ENCODE results near the gene CACNA2D3.
A peak's percentile ranks its signal among the peaks of the same experiment; 100 is the strongest.

The CACNA2D3 gene

DNA sequence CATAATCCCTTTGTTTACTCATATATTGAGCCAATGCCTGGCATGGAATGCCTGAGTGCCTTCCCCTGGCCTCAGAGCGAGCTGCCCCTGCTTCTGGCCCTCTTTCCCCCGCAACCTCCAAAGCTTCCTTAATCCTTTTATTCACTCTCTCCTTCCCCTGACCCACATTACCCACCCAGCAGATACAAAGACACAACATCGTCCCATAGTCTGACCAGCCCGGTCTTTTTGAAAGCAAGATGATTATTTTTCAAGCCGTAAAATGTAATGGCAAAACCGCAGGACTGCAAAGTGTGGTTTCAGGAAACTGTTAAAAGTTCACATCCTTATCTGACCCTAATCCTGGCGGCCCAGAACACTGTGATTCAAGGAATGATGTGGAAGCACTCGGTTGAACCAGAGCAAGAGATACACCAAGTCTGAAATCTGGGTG is 883.9 kb downstream of the CACNA2D3 start:
- no peak for DNase-seq (ENCODE audit: low read depth)

DNA sequence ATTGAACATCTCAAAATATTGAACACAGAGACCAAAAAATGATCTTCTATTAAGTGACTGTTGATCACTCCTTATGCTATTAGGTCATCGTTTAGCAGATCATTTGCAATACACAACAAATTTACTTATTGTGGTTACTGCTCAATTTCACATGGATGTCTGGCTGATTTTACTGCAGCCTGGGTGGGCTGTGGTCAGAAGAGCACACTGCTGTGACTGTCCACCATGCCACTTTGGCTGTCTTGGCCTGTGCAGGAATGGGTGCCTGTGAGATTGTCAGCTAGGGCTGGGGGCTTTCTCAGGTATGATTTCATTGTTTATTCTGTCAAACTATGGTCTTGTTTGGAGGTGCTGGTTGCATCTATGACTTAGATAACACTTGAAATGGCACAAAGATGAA is 885.6 kb downstream of the CACNA2D3 start:
- DNase-seq (ENCODE audit: low read depth): no peak

DNA sequence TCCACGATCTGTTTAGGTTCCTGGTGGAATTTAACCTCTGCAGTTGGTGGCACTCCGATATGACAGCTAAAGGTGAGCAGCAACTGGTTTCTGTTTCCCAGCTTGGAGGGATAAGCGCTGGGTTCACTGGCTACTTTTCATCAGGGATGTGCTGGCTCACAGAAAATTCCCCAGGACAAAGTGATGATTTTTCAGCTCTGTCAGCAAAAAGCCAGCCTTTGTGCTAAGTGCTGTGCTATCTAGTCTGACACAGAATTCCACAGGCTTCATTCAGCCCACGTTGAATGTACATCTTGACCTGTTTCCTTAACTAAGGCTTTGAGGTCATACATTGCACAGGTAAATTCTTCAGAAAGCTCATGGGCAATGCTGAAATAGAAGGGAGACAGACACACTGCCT is 887.0 kb downstream of the CACNA2D3 start:
- no peak for DNase-seq (ENCODE audit: low read depth)

DNA sequence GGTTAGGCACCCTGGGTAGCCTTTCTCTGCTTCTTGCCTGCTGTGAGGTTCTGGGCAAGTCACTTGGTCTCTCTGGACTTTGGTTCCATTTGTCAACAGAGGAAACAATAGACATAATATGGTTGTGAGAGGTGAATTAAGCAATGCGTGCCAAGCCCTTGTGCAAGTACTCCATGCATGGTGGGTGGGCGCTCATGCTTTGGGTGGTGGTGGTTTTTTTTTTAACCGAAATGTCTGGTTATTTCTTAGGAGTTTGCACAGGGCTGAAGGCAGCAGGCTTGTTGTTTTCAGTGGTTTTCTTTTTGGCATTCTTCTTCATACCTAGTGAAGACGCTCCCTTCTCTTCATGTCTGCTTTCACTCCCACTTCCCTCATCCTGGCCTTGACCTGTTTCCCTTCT is 889.7 kb downstream of the CACNA2D3 start:
- no peak for DNase-seq (ENCODE audit: low read depth)

DNA sequence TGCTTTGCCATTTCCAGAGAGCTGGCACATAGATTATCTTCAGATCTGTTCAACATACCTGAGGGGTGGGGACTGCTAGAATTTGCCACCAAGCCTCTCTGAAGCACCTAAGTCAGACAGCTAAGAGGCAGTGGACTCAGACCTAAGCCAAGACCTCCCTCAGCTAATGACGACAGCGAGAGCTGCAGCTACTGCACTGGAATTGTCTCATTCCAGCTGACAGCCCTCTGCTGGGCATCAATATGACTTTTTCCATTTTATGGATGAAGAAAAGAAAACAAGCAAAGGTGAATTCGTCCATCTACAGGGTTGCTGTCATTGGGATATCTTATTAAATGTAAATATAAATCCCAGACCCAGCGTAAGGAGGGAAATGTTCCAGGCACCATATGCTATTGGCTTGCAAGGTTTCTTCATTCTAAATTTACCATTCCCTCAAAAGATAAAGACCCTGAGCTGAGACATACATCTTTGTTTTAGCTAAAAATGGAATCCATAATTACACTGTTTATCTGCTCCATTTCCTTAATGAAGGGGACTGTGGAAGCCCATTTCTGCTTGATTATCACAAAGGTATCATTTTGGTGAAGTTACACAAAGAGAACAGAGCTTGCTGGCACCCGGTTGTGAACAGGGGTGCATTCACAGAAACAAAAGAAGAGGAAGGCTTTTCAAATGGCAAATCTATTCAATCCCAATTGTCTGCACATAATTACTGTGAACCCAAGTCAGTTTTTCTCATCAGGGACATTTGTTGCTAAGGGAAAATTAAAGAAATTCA is 891.0 kb downstream of the CACNA2D3 start:
- DNase-seq (ENCODE audit: low read depth): peak; percentile 41

DNA sequence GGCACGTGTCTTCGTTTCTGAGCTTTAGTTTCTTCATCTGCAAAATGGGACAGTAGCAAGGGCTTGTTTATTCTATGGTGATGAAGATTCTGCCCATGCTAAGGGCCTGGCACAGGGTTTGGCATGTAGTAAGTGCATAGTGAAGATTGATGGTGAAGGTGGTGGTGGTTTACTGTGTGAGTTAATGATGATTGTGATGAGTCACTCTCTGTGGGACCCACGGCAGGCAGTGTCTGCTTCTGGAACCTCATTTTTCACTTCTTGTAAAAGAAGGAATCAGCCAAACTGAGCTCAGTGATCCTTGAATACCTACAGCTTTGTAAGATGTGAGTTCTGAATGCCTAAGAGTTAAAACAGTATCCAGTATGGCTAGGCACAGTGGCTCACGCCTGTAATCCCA is 891.7 kb downstream of the CACNA2D3 start:
- no peak for DNase-seq (ENCODE audit: low read depth)

DNA sequence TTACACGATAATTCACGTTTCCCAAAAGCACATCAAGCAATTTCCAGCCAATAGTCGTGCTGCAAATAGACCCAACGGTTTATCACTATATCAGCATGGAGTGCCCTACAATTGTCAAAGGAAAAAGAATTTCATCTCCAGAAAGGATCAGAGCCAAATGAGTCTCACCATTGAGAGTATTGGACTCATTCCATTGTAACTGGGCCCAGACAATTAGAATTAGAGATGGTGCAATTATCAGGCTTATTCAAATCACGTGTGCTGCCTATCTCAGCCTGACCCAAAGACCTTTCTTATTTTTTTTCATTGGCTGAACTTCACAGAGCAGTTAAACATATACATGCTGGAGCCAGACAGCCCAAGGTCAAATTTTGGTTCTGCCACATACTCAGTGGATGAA is 892.6 kb downstream of the CACNA2D3 start:
- DNase-seq (ENCODE audit: low read depth): no peak

DNA sequence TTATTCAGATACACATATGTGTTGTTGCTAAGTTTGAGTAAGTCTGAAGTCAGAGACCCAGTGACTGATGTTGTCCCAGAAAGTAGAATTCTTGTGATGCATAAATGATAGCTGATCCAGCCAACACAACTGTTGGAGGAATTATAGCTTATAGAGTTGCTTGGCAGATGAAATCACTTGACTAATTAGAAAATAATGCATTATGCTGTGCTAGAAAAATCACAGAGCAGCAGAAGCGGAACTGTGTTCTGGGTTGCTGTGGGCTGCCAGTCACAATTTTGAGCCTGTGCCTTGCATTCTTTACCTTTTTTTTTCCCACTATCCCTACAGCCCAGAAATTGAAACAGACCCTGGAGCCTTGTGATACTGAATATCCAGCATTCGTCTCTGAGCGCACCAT is 895.5 kb downstream of the CACNA2D3 start:
- no peak for DNase-seq (ENCODE audit: low read depth)

DNA sequence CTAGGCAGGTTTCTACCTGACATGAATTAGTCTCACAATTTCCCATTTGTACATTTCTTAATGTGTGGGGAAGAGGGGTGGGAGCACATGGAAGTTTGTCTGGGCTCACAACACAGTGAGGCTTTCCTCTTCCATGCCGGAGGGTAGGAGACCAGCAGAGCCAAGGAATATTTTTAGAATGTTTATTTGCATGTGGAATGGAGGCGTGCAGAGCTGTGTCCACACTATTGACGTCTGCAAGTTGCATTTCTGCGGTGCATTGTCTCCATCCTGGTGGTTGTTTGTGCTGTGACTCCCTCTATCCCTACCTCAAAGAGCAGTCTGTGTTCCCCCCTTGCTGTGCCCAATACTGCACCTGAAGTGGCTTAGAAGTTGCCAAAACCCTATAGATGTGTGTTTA is 908.6 kb downstream of the CACNA2D3 start:
- DNase-seq (ENCODE audit: low read depth): no peak

DNA sequence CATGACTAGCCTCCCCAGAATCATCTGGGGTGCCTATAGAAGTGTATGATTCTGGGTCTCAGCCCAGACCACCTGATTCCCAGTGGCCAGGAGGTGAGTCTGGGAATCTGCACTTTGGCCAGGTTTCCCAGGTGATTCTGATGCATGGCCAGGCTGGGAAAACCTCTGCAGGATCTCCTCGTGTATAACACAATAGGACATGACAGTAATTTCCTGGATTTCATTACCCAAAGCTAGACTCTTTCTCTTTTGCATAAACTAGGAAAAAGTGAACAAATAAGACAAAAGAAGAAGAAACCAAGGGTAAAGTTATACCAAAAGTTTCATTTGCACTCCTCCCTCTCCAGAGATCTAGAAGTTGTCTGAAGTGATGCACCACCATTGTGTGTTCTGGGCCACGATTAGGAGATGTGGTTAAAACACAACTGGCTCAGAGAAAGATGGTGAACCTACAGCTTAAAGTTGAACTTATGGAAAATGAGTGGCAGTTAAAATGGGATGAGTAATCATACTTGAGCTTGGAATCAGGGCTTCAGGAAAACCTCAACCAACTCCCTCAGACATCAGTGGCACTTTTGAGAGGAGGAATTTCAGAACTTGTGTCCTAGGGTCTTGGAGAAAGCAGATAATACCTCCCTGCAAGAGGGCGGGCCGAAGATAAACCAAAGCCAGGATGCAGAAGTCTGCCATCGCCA is 914.7 kb downstream of the CACNA2D3 start:
- no peak for DNase-seq (ENCODE audit: low read depth)

DNA sequence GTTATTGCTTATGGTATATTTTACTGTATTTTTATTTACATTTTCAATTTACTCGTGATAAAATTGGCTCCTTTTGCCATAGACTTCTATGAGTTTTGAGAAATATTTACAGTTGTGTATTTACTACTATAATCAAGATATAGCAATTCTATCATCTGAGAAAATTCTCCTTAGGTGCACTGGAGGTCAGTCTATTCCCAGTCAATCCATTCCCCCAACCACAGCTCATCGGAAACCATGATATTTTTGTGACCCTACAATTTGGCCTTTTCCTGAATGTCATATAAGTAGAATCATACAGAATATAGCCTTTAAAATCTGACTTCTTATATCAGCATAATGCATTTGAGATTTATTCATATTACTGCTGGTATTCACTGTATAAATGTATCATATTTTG is 920.2 kb downstream of the CACNA2D3 start:
- peak; percentile 11 for DNase-seq (ENCODE audit: low read depth)

DNA sequence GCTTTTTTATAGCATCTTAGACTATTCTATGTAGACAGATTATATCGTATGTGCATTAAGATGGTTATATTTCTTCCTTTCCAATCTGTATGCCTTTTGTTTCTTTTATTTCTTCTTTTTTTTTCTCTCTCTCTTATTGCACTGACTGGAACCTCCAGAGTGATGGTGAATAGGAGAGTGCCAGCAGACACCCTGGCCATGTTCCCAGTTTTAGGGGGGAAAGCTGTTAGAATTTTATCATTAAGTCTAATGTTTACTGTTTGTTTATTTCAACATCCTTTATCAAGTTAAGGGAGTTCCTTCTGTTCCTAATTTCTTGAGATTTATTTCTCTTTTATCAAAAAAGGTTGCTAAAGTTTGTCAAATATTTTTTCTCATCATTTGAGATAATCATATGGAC is 922.1 kb downstream of the CACNA2D3 start:
- DNase-seq (ENCODE audit: low read depth): no peak

DNA sequence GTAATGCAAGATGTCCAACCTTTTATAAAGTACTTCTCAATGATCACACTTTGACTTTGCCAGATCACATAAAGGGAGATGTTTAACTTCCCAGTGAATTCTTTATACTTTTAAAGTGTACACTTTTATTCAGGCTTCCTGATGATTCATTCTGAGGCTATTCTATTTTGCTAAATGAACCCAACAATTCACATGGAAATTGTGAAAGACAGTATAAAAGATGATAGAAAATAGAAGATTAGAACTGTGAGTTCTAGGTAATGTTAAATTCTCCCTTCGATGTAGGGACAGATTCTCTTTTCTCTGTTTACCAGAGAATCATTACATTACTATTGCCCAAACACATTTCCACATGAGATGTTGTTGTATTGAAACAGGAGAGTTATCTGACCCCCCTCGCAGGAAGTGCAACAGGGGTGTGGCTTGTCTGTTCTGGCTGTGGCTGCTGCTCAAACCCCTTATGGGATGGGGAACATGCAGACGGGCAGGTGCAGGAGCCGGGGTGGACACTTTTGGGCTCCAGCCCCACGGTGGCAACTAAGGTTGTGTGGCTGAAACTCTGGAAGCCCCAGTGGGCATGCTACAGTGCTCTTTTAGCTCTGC is 936.8 kb downstream of the CACNA2D3 start:
- DNase-seq (ENCODE audit: low read depth): no peak

DNA sequence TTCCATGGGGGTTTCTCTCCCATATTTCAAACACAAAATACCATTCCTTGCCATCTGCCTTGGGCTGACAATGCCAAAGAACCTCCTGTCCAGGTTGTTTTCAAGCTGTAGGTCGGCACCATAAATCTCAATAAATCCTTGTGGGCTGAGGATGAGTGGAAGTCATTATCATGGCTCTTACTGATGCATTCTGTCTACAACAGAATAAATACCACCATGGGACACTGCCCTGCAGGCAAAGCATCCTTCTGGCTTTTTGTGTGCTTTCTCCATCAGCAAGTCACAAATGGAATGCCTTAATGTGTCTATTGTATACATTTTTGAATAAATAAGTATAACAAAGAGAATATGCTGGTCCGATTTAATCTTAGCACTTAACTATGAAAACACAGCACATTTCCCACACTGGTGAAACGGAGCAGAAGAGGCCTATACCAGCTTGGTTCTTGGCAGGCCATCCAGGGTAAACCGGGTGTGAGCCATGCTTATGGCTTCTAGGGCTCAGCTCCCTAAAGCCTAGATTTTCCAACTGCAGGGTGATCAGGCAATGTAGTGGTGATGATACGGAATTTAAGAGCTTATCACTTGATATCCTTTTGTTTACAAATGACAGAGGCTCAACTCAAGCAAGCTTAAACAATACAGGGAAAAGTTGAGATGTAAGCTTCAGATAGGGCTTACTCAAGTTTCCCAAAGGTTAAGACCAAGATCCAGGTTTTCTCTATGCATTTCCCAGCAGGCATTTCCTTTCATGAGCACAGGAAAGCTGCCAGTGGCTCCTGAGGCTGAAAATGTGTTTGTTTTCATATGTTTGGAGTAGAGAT is 938.8 kb downstream of the CACNA2D3 start:
- DNase-seq (ENCODE audit: low read depth): no peak

DNA sequence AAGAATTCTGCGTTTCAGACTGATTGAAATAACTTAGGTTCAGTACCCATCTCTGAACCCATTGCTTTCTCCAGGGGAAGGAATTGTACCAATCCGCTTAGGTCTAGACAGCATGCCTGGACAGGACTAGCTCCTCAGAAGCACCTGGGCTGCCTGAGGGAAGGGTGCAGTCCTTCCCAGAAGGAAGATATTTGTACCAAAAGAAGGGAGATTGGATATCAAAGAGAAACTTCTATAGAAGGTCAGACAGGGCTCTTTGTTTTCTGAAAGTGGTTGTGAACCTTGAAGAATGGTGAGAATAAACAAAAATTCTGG is 939.3 kb downstream of the CACNA2D3 start:
- no peak for DNase-seq (ENCODE audit: low read depth)

DNA sequence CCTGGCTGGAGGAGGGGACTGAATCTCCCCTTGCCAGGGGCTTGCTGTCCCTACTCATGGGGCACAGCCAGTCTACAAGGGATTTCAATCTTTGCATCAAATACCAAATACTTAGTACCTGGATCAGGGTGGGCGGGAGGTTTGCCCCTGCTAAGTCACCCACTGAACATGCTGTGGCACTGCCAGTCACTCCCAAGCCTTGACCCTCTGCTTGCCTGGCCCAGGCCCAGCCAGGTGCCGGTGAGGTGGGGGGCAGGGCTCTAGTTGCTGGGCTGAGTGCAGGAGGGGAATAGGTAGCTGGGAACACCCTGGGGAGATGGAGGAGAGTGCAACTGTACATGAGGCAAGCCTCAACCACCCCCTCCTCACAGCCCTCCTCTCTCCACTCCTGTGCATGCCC is 941.8 kb downstream of the CACNA2D3 start:
- no peak for DNase-seq (ENCODE audit: low read depth)

DNA sequence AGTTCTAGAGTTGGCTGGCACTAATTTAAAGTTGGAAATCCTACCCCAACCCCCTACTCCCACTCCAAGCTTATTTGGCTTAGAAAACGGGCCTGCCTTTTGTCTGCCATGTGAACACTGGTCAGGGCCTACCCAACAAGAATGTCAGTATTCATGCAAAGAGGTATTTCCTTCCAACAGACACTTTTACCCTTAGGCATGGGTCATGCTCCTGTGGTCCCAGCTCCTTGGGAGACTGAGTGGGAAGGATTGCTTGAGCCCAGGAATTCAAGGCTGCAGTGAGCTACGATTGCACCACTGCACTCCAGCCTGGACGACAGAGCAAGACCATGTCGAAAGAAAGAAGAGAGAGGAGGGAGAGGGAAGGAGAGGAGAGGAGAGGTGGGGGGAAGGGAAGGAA is 943.0 kb downstream of the CACNA2D3 start:
- no peak for DNase-seq (ENCODE audit: low read depth)

DNA sequence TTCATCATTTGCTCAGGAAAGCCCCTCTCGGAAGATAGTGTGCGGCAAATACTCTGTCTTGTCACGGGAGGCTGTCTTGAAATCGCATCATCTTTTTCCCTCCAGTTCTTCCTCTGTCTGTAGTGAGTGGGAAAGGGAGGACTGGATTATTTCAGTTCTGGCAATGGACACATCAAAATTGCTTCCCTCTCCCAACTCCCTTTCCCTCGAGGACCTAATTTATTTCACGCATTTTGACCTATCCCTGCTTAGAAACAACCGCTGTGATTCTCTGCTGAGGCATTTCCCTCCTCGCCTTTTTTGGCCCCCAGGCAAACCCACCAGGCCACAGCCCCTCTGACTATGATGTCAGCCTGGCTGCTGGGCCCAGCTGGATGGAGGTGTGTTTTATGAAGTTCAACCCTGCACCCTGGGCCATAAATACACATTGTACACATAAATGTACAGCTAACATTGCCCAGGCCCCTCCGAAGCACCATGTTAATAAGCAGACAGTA is 944.2 kb downstream of the CACNA2D3 start:
- no peak for DNase-seq (ENCODE audit: low read depth)

DNA sequence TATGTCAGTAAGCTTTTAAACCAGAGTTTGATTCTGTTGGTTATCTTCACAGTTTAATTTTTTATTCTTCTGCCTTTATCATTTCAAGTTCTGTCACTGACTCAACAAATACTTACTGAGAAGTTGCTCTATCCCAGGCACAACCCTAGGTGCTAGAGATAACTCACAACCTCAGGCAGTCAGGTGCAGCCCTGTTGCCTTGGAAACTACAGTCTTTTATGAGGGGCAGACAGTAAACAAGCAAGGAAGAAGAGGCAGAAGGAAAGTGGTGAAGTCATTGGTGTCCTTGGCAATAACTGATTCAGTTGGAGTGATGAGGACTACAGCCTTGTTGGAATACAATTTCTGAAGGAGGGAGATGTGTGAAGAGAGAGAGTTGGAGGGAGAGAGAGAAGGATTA is 947.6 kb downstream of the CACNA2D3 start:
- DNase-seq (ENCODE audit: low read depth): no peak

DNA sequence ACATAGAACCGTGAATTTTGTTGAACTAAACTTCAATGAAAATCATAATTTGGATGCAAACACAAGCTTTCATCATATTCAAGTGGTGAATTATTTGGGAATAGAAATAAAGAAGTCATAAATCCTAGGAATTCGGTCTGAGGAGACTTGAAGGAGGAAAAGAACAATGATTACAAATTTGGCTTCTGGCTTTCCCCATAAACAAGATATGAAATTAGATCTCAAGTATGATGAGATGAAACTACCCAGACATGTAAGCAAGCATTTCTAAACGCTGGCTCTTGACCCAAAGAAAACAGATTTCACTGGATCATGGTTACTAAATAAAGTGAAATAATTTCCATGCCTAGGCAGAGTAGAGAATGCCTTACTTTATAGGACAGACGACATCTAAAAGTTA is 952.4 kb downstream of the CACNA2D3 start:
- peak; percentile 83 for DNase-seq (ENCODE audit: low read depth)

DNA sequence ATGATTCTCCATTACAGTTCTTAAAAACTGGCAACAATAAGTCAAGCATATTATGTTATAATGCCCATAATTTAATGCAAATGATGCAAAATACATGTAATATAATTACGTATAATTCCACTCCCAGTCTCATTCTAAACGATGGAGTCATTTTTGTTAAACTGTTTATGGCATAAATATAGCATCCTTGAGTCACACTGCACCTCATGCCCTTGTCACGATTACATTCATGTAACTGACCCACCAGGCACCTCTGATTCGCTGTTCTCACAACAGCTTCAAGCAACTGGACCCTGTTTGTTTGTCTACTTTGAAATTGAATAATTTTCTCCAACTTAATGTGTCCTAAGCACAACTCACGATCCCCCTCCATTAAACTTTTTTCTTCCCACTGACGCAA is 953.5 kb downstream of the CACNA2D3 start:
- DNase-seq (ENCODE audit: low read depth): no peak

DNA sequence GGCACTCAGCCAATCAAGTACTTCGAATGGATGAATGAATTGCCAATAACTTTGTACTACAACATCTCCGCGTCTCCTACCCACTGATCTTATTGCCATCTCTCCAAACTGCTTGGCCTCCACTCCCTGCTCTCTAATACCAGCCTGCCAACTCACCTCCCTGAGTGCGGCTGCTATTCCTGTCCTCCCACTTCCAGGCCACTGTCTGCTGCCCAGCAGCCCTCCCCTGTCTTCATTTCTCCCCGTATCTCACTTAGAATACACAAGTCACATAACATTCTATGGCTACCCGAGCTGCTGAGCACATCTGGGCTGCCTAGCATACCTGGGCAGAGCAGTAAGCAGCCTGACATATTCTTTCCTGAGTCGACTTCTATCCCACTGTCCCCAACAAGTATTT is 955.4 kb downstream of the CACNA2D3 start:
- no peak for DNase-seq (ENCODE audit: low read depth)

DNA sequence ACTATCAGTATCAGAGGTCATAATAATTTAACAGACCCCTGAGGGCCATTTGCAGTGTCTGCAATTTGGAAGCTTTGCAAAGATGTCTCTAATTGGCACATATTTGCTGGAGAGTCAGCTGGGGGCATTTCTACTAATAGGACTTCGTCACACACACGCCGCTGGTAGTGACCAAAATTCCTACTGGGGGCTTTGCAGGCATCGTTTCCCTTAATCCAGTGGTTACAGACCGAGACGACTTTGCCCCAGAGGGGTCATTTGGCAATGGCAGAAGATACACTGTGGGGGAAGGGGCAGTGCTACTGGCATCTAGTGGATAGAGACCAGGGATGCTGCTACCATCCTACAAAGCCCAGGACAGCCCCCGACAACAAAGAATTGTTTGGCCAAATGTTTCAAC is 956.5 kb downstream of the CACNA2D3 start:
- no peak for DNase-seq (ENCODE audit: low read depth)

Data from fibroblast of gingiva (primary cell).